ENCODE results near the gene HIPK4.

HIPK4 gene

DNA sequence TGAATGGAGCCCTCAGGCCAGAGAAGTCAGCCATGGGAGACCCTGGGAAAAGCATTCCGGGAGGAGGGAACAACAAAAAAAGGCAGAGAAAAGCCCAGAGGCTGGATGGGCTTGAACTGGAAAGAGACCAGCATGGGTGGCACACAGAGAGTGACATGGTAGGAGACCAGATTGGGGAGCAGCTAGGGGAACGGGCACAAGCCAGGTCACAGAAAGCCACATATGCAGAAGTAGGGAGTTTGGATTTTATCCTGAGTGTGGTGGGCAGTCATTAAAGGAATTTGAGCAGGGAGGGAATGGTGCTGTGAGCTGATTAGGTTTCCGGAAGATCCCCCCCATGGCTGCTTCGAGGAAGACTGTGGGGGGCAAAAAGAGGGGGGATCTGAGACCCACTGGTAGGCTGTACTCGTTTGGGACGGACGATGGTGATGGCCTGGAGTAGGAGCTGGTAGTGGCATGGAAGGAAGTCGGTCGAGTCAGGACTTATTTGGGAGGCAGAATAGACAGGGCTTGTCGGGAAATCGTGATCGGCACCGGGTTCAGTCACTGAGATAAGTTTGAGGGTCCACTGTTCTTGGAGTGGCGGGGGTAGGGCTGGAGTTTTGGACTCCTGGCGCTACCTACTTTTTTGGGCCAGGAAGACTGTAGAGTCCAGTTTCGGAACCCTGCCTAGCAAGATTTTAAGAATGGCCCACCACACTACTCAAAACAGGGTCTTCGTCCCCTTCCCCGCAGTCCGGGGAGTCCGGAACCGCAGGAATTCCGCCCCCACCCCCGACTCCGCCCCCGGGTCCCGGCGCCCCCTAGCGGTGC lies 34.9 kb upstream of the HIPK4 start:
- TF ChIP-seq, protein P1, sequence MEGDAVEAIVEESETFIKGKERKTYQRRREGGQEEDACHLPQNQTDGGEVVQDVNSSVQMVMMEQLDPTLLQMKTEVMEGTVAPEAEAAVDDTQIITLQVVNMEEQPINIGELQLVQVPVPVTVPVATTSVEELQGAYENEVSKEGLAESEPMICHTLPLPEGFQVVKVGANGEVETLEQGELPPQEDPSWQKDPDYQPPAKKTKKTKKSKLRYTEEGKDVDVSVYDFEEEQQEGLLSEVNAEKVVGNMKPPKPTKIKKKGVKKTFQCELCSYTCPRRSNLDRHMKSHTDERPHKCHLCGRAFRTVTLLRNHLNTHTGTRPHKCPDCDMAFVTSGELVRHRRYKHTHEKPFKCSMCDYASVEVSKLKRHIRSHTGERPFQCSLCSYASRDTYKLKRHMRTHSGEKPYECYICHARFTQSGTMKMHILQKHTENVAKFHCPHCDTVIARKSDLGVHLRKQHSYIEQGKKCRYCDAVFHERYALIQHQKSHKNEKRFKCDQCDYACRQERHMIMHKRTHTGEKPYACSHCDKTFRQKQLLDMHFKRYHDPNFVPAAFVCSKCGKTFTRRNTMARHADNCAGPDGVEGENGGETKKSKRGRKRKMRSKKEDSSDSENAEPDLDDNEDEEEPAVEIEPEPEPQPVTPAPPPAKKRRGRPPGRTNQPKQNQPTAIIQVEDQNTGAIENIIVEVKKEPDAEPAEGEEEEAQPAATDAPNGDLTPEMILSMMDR (conservative IDR thresholded peaks at IDR 0.05) = no peak
- peak overlapping the region; percentile 85 for H3K27ac ChIP-seq

GRCh38 chr19:40423938-40424337 lies 34.0 kb upstream of the HIPK4 start:
- TF ChIP-seq, protein P1 (conservative IDR thresholded peaks at IDR 0.05) = no peak
- H3K27ac ChIP-seq = no peak overlapping the region; the same call in 1 of the 2 replicates

- H3K27ac ChIP-seq = no peak overlapping the region
- TF ChIP-seq, protein P1 (conservative IDR thresholded peaks at IDR 0.05) = no peak
Measured at GRCh38 chr19:40422748-40423566, 33.0 kb upstream of the HIPK4 start.

GRCh38 chr19:40421993-40422747 lies 32.2 kb upstream of the HIPK4 start:
- peak overlapping the region; percentile 95 for H3K27ac ChIP-seq
- TF ChIP-seq, protein P1 (conservative IDR thresholded peaks at IDR 0.05) = no peak

DNA sequence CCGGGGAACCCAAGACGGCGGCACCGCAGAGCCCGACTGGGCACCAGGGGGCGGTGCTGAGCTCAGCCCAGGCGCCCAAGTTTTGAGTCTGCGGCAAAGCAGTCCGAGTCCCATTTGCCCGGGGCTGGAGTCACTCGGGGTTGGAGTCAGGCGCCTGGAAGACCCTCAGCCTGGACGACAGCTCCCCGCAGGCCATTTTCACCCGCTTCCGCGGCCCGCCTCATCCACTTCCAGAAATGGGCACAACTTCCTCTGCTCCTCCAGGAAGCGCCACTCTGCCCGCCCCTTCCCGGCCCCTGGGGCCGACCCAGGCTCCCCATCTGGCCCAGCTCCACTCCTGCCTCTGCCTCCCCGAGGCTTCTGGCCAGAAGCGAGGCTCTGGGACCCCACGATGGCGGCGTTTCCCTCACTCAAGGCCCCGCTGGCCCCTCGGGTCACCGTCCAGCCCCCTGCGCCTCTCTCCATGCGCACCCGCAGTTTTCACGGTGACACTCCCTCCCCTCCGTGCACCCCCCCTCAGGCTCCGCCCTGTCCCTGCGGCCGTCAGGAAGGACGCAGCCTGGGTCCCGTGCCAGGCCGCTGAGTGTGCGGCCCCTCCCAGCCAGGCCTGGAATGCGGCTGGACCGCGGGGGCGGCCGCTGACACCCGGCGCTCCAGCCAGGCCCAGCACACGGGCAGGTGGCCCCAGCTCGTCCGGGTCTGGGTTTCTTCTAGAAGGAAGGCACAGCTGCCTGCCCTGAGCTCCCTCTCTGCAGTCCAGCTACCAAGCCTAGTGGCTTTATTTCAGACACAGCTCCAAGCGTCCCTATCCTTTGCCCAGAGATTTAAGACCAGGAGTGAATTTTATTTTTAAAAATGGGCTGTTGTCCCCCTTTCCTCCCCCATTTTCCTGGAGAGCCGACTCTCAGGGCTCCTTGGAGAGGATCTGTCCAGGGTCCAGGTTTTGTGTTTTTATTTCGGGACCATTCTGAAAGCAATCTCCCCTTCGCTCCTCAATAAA lies 31.1 kb upstream of the HIPK4 start:
- TF ChIP-seq, protein P1 (conservative IDR thresholded peaks at IDR 0.05) = peak; percentile 98
- peak overlapping the region; percentile 95 for H3K27ac ChIP-seq

DNA sequence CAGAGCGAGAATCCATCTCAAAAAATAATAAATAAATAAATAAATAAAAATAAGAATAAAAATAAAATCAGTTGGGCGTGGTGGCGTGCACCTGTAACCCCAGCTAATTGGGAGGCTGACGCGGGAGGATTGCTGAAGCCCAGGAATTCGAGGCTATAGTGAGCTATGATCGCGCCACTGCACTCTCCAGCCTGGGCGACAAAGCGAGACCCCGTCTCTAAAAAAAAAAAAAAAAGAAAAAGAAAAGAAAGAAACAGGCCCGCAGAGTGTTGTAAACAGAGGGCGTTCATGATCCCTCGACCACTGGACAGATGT lies 30.4 kb upstream of the HIPK4 start:
- TF ChIP-seq, protein P1 (conservative IDR thresholded peaks at IDR 0.05) = 0 out of 2 replicates have a peak, but pooled peaks have one; percentile 2

More for the DNA sequence above, 30.4 kb upstream of the HIPK4 start:
- H3K27ac ChIP-seq = peak overlapping the region; percentile 95
